Effector memory CD4-positive, alpha-beta T cell (primary cell): ENCODE measurements around the gene IMMT.

Experiments used
- DNase-seq, 3 donors: peaks; one replicate each; pipeline ENCODE4 v3.0.0-alpha.2; 2020
- H3K27ac ChIP-seq: 2 replicates; pipeline ENCODE4 v1.7.0; 2013; ENCODE audit warnings: mild to moderate bottlenecking, low read length, moderate library complexity; ENCODE audit not compliant: insufficient read depth, poor library complexity, severe bottlenecking
- H3K27me3 ChIP-seq: replicated peaks from 2 replicates; pipeline ENCODE4 v1.7.0; 2013; ENCODE audit warnings: mild to moderate bottlenecking, low read length; ENCODE audit not compliant: insufficient read depth, control insufficient read depth, poor library complexity, severe bottlenecking
- H3K36me3 ChIP-seq: 2 replicates; pipeline ENCODE4 v1.7.0; 2013; ENCODE audit warnings: mild to moderate bottlenecking, low read length, moderate library complexity; ENCODE audit not compliant: control insufficient read depth, insufficient read depth
- H3K4me1 ChIP-seq: 2 replicates; pipeline ENCODE4 v1.7.0; 2013; ENCODE audit warnings: low read length, mild to moderate bottlenecking; ENCODE audit not compliant: control insufficient read depth, insufficient read depth, poor library complexity, severe bottlenecking
- H3K4me3 ChIP-seq: 2 replicates; pipeline ENCODE4 v1.7.0; 2013; ENCODE audit warnings: low read length, low read depth, mild to moderate bottlenecking; ENCODE audit not compliant: insufficient read depth, poor library complexity, severe bottlenecking
- H3K9me3 ChIP-seq: 2 replicates; pipeline ENCODE4 v1.7.0; 2013; ENCODE audit warnings: mild to moderate bottlenecking, low read length, moderate library complexity; ENCODE audit not compliant: control insufficient read depth

IMMT gene

DNA sequence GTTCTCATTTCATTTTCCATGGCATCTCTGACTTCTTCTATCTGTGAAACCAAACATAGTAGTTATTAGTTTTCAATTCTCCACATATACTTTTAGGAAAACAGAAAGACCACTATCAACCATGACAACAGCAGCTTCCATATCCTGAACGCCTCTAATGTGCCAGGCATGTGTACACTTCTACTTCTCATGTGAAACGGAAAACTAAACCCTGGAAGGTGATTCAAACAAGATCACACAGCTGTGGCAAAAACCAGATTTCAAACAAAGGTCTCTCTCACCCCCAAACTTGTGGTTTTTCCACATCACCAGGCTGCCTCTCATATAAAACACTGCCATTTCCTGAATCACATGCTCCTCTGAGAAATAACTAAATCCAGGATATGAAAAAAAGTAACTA is 47.5 kb downstream of the IMMT start:
- H3K27ac ChIP-seq = no peak overlapping the region
- H3K4me1 ChIP-seq = no peaks in the 10 kb centered on the region
- no peaks in the 10 kb centered on the region for H3K27me3 ChIP-seq
- H3K9me3 ChIP-seq = no peaks in the 10 kb centered on the region
- H3K36me3 ChIP-seq = peaks cover 79% of the 10 kb centered on the region
- no peak for DNase-seq
- no peak overlapping the region for H3K4me3 ChIP-seq

DNA sequence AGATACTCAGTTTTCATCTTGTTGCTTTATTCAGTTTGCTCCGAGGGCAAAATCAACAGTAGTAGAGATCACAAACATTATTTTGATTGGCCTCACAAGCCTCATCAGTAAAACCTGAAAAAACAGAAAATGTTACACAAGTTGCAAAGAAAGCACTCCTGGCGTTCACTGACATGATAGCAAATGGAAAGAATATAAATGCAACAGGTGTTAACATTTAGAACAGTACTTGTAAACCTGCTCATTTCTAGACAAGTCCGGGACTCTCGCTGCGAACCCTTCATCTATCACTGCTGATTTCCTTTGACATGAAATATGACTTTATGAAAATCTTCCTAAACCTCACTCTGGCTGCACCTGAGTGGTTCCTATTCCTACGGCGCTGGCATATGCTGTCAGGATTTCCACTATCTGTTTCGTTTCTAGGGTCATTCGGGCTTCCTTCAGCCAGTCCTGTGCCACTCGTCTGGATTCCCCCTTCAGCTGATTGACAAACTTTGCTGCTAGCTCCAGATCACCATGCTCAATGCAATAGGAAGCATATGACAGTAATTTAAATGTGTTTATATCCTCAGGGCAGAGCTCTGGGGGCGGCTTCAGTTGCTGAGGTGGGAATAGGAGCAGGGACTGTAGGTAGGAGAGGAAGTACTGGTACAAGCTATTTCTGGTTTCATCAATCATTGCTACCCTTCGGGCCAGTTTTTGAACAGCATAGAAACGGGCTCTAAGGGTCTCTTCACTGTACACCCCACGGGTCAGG is 51.2 kb downstream of the IMMT start:
- H3K9me3 ChIP-seq = no peaks in the 10 kb centered on the region
- DNase-seq = no peak
- no peak overlapping the region for H3K27ac ChIP-seq
- H3K27me3 ChIP-seq = no peaks in the 10 kb centered on the region
- peaks cover 5% of the 10 kb centered on the region for H3K4me1 ChIP-seq
- H3K36me3 ChIP-seq = peaks cover 75% of the 10 kb centered on the region
- H3K4me3 ChIP-seq = no peak overlapping the region

DNA sequence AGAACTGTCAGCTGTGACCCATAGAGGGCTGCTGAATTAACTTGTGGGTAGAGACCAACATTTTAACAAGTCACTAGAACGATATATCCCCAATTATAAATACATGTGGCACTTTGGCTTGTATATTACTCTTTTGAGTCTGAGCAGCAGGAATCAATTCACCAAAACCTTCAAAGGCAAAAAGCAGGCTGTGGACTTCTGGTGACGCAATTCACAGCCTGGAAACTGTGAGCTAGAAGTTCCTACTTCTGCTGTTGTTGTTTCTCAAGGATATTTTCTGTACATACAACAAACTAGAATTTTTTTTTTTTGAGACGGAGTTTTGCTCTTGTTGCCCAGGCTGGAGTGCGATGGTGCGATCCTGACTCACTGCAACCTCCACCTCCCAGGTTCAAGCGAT is 52.0 kb downstream of the IMMT start:
- Histone ChIP-seq H3K4me3 (no peak overlapping the region), H3K27ac (no peak overlapping the region), H3K27me3 (no peaks in the 10 kb centered on the region), H3K36me3 (peaks cover 73% of the 10 kb centered on the region), H3K9me3 (no peaks in the 10 kb centered on the region), H3K4me1 (peaks cover 5% of the 10 kb centered on the region)
- no peak for DNase-seq

GRCh38 chr2:86142436-86143257 is 52.6 kb downstream of the IMMT start:
- no peaks in the 10 kb centered on the region for H3K27me3 ChIP-seq
- no peak overlapping the region for H3K27ac ChIP-seq
- H3K9me3 ChIP-seq = no peaks in the 10 kb centered on the region
- H3K4me1 ChIP-seq = peaks cover 5% of the 10 kb centered on the region
- H3K36me3 ChIP-seq = peaks cover 73% of the 10 kb centered on the region
- no peak overlapping the region for H3K4me3 ChIP-seq
- DNase-seq = no peak

GRCh38 chr2:86140969-86141392 is 54.3 kb downstream of the IMMT start:
- Histone ChIP-seq H3K4me1 (peaks cover 5% of the 10 kb centered on the region), H3K36me3 (peaks cover 74% of the 10 kb centered on the region), H3K4me3 (no peak overlapping the region), H3K27me3 (no peaks in the 10 kb centered on the region), H3K9me3 (no peaks in the 10 kb centered on the region), H3K27ac (peak overlapping the region; percentile 21)
- no peak for DNase-seq

DNA sequence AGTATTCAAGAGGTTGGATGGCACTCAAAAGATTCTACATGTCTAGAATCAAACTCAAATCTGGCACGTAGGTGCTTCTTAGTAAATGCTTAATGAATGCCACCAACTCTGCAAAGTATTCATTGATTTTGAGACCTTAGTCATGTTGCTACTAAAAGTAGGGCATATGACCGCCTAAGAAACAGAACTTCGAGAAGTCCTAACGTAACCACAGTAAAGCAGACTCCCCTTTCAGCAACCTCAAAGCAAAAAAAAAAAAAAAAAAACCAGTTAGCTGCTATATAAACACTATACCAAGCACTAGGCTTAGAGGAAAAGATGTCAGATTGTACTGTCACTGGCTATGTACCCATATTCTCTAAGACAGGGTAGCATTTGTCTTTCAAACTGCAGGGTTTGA is 55.3 kb downstream of the IMMT start:
- Histone ChIP-seq H3K36me3 (peaks cover 74% of the 10 kb centered on the region), H3K27me3 (no peaks in the 10 kb centered on the region), H3K4me1 (peaks cover 5% of the 10 kb centered on the region), H3K9me3 (no peaks in the 10 kb centered on the region), H3K4me3 (no peak overlapping the region), H3K27ac (no peak overlapping the region)
- no peak for DNase-seq

DNA sequence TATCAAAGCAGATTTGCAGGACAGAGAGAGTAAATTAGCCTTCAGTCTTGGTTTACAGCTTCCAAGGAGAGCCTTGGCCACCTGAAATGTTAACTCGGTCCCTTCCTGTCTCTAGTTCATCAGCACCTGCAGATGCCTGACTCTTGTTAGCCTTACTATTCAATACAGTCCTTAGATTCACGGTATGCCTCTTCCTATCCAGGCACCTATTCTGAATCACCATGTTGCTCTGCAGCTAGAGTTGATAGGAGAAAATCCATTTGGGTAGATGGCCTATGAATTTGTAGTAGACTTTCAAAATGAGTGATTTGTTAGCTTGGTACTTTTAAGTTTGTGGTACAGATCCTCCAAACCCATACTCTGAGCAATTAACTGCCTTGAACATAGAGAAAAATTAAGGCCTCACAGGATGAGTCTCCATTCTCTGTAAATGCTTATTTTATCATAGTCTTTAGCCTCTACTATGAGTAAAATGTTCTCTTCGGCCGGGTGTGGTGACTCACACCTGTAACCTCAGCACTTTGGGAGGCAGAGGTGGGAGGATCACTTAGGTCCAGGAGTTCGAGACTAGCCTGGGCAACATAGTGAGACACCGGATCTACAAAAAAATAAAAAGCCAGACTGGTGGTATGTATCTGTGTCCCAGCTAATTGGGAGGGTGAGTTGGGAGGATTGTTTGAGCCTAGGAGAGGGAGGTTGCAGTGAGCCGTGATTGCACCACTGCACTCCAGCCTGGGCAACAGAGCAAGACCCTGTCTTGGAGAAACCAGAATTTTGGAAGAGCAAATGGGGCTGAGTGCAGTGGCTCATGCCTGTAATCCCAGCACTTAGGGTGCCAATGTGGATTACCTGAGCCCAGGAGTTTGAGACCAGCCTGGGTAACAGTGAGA is 56.3 kb downstream of the IMMT start:
- peaks cover 74% of the 10 kb centered on the region for H3K36me3 ChIP-seq
- H3K9me3 ChIP-seq = no peaks in the 10 kb centered on the region
- H3K4me3 ChIP-seq = no peak overlapping the region
- no peak overlapping the region for H3K27ac ChIP-seq
- peaks cover 5% of the 10 kb centered on the region for H3K4me1 ChIP-seq
- no peaks in the 10 kb centered on the region for H3K27me3 ChIP-seq
- no peak for DNase-seq

DNA sequence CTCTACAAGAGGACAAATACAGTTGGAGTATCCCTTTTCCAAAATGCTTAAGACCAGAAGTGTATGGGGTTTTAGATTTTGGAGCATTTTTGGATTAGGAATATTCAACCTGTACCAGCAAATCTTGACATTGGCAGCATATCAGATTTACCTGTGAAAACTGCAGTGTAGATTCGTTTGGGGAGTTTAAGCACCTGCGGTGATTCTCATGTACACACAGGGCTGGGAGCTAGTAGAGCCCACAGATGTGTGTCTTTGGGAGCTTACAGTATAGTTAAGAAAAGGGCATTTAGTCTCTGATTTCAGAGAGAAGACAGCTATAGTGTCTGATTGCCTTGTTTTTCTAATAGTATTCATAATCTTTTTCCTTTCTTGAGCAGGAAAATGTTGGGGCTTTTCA is 59.1 kb downstream of the IMMT start:
- Histone ChIP-seq H3K4me1 (peaks cover 5% of the 10 kb centered on the region), H3K36me3 (peaks cover 87% of the 10 kb centered on the region), H3K9me3 (no peaks in the 10 kb centered on the region), H3K27ac (no peak overlapping the region), H3K4me3 (no peak overlapping the region), H3K27me3 (no peaks in the 10 kb centered on the region)
- no peak for DNase-seq

DNA sequence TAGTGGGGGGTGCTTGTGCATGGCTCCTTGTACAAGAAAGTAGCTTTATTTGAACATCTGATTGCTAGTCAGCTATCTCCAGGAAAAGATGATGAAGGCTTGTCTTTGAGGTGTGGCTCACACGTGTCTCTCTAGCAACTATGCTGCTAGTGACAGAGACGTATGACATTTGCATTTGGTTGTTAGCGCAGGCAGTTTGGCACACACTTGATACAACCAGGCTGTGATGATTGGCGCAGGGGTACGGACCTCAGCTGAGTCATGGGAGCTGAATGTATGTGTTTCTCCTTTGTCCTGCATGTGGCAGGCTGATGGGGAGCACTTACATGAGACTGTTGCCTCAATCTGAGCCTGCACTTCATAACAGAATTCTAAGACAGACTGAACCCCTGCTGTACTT is 59.6 kb downstream of the IMMT start:
- DNase-seq = no peak
- Histone ChIP-seq H3K4me1 (peaks cover 5% of the 10 kb centered on the region), H3K4me3 (no peak overlapping the region), H3K27me3 (no peaks in the 10 kb centered on the region), H3K9me3 (no peaks in the 10 kb centered on the region), H3K36me3 (peaks cover 86% of the 10 kb centered on the region), H3K27ac (no peak overlapping the region)
